Measurements from ENCODE around the gene CNTNAP2. TPM values are rescaled to one million over a fixed set of nuclear protein-coding genes. Genes with fewer than 3 reads are reported as not detected.

Gene CNTNAP2
- total and polyA plus RNA-seq, 2 of the 13 experiments (the other 11 are each of a cell fraction or from before 2014, with no cell fraction given), result 0.40 to 0.42 TPM

- no peak for TF ChIP-seq MNT (IDR thresholded peaks at IDR 0.05)
- TF ChIP-seq CBX5 (CRISPR knock-in tag; IDR thresholded peaks at IDR 0.05; ENCODE audit: borderline replicate concordance), result no peak
- no peak for TF ChIP-seq TFDP2 (CRISPR knock-in tag; IDR thresholded peaks at IDR 0.05)
- no peak for TF ChIP-seq ZNF775 (CRISPR knock-in tag; IDR thresholded peaks at IDR 0.05; ENCODE audit: borderline replicate concordance)
- TF ChIP-seq, protein P1, sequence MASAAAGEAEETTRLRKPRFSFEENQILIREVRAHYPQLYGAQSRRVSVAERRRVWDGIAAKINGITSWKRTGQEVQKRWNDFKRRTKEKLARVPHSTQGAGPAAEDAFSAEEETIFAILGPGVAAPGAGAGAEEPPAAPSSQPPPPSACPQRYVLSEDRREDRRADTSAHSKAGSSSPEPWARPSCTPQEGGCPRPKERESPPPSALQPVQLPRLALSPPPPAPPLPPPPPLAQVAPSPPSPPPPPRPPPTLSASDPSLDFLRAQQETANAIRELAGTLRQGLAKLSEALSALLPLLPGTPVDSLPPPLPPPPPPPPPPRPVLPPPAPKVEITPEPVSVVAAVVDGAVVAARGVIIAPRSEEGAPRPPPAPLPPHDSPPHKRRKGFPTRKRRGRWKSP (CRISPR knock-in tag; IDR thresholded peaks at IDR 0.05), result no peak
- no peak for TF ChIP-seq ZNF567 (CRISPR knock-in tag; IDR thresholded peaks at IDR 0.05; ENCODE audit: borderline replicate concordance)
Observed at GRCh38 chr7:147878912-147879661, 1762.5 kb downstream of the CNTNAP2 start (continued).

- intact Hi-C loops (cut with micrococcal nuclease; ENCODE audit: unreplicated experiment), result no loop called here
- no peak overlapping the region for H3K4me3 ChIP-seq (replicated peaks in 1 of 3; ENCODE audit: insufficient read depth in 1 of 3, low read depth in 2 of 3, low read length in 3 of 3)
- H3K36me3 ChIP-seq (replicated peaks in 1 of 2; ENCODE audit: control insufficient read depth in 1 of 2, insufficient read depth in 2 of 2, low read length in 2 of 2), result no peaks in the 10 kb centered on the region
- H3K79me2 ChIP-seq (ENCODE audit: insufficient read depth, low read length), result no peaks in the 10 kb centered on the region
- no peaks in the 10 kb centered on the region for H4K20me1 ChIP-seq (ENCODE audit: insufficient read depth, low read length)
- no peak for FAIRE-seq
- ChIA-PET POLR2A (no interaction called here), CTCF (ENCODE audit: low intra/inter-chr PET ratio, low total read pairs) (no interaction called here)
- no peak for ATAC-seq
- H3K4me2 ChIP-seq (ENCODE audit: low read depth, low read length), result no peak overlapping the region
- no peaks in the 10 kb centered on the region for H3K4me1 ChIP-seq (ENCODE audit: insufficient read depth, low read length)
- no peaks in the 10 kb centered on the region for H3K9me3 ChIP-seq (ENCODE audit: low read length)
- no peak overlapping the region for H3K27ac ChIP-seq (ENCODE audit: extremely low read length, insufficient read depth, low read length)
- H2AFZ ChIP-seq (ENCODE audit: low read length), result no peak overlapping the region
- no TSS peak for BruUV-seq (replicated peaks)
- in situ Hi-C loops (cut with HindIII; ENCODE audit: extremely low pct_ligation_motif_present, low pct_unique_long_range_greater_than_20kb), result no loop called here
- no peak for DNase-seq (ENCODE audit: low spot score)
- H3K9ac ChIP-seq (ENCODE audit: insufficient read depth, low read depth, low read length), result no peak overlapping the region
- no peaks in the 10 kb centered on the region for H3K27me3 ChIP-seq (ENCODE audit: control insufficient read depth in 1 of 2, insufficient read depth in 2 of 2, low read length in 2 of 2)
- TF ChIP-seq, protein P2, sequence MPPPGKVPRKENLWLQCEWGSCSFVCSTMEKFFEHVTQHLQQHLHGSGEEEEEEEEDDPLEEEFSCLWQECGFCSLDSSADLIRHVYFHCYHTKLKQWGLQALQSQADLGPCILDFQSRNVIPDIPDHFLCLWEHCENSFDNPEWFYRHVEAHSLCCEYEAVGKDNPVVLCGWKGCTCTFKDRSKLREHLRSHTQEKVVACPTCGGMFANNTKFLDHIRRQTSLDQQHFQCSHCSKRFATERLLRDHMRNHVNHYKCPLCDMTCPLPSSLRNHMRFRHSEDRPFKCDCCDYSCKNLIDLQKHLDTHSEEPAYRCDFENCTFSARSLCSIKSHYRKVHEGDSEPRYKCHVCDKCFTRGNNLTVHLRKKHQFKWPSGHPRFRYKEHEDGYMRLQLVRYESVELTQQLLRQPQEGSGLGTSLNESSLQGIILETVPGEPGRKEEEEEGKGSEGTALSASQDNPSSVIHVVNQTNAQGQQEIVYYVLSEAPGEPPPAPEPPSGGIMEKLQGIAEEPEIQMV (CRISPR knock-in tag; IDR thresholded peaks at IDR 0.05; ENCODE audit: low read depth), result no peak
- TF ChIP-seq, protein P3, sequence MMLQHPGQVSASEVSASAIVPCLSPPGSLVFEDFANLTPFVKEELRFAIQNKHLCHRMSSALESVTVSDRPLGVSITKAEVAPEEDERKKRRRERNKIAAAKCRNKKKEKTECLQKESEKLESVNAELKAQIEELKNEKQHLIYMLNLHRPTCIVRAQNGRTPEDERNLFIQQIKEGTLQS (CRISPR knock-in tag; IDR thresholded peaks at IDR 0.05), result no peak
- TF ChIP-seq ZNF350 (CRISPR knock-in tag; IDR thresholded peaks at IDR 0.05; ENCODE audit: borderline replicate concordance, low read depth) (no peak), ZNF530 (CRISPR knock-in tag; IDR thresholded peaks at IDR 0.05; ENCODE audit: low read depth) (no peak)
- TF ChIP-seq, protein P4, sequence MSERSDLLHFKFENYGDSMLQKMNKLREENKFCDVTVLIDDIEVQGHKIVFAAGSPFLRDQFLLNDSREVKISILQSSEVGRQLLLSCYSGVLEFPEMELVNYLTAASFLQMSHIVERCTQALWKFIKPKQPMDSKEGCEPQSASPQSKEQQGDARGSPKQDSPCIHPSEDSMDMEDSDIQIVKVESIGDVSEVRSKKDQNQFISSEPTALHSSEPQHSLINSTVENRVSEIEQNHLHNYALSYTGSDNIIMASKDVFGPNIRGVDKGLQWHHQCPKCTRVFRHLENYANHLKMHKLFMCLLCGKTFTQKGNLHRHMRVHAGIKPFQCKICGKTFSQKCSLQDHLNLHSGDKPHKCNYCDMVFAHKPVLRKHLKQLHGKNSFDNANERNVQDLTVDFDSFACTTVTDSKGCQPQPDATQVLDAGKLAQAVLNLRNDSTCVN (CRISPR knock-in tag; IDR thresholded peaks at IDR 0.05; ENCODE audit: borderline replicate concordance), result no peak
- 0% methylated on average over 5 of the region's 5 CpGs for WGBS (ENCODE audit: low lambda C conversion rate)
Observed at GRCh38 chr7:147885869-147886268, 1769.3 kb downstream of the CNTNAP2 start.
